ENCODE data around the gene PERM1. TPM values are rescaled to one million over a fixed set of nuclear protein-coding genes. Genes with fewer than 3 reads are reported as not detected.

The PERM1 gene
- total and polyA plus RNA-seq, 2 donors (not counting 1 experiment from before 2014, with no cell fraction given): 0.03 to 0.17 TPM

DNA sequence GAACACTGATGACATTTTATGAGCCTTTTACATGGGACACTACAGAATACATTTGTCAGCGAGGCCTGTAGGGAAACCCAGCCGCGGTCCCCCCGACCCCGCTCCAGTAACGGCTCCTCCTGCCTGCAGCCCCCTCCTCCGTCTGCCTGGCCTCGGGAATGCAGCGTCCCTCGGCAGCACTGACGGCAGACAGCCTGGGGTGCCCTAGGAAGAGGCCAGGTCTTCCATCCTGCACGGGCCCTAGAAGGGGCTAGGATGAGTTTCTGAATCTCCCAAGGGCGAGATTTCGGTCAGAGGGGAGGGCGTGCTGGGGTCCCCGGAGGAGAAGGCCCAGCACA lies 49.8 kb downstream of the PERM1 start:
- Histone ChIP-seq H3K27ac (ENCODE audit: insufficient read depth, low read length) (no peak overlapping the region), H3K4me3 (replicated peaks in 1 of 4; ENCODE audit: control extremely low read depth in 1 of 4, insufficient read depth in 1 of 4, low read depth in 3 of 4, low read length in 4 of 4) (no peak overlapping the region), H3K36me3 (ENCODE audit: control insufficient read depth, insufficient read depth, low read length) (no peaks in the 10 kb centered on the region), H3K27me3 (ENCODE audit: control insufficient read depth, insufficient read depth, low read length) (peaks cover 12% of the 10 kb centered on the region), H2AFZ (ENCODE audit: low read length) (no peak overlapping the region), H3K4me1 (ENCODE audit: control insufficient read depth, extremely low read depth, insufficient read depth, low read length) (no peaks in the 10 kb centered on the region), H3K9me3 (ENCODE audit: control insufficient read depth, insufficient read depth, low read depth, low read length) (no peaks in the 10 kb centered on the region), H4K20me1 (ENCODE audit: control insufficient read depth, extremely low read depth, insufficient read depth, low read length) (no peaks in the 10 kb centered on the region), H3K4me2 (ENCODE audit: extremely low read depth, insufficient read depth, low read length) (no peak overlapping the region), H3K79me2 (ENCODE audit: control insufficient read depth, insufficient read depth, low read length) (no peaks in the 10 kb centered on the region), H3K9ac (ENCODE audit: insufficient read depth, low read length) (no peak overlapping the region)
- TF ChIP-seq CTCF (conservative IDR thresholded peaks at IDR 0.05 in 1 of 2, IDR thresholded peaks at IDR 0.05 in 1 of 2; ENCODE audit: low read depth in 1 of 2, low read length in 2 of 2): no peak
- no peak for TF ChIP-seq EZH2 (IDR thresholded peaks at IDR 0.05; ENCODE audit: low read length, missing control alignments)
- no peak for DNase-seq (ENCODE audit: low read depth in 2 of 2)

GRCh38 chr1:931380-932172 lies 50.3 kb downstream of the PERM1 start:
- Histone ChIP-seq H3K27ac (ENCODE audit: insufficient read depth, low read length) (no peak overlapping the region), H3K4me2 (ENCODE audit: extremely low read depth, insufficient read depth, low read length) (no peak overlapping the region), H3K36me3 (ENCODE audit: control insufficient read depth, insufficient read depth, low read length) (no peaks in the 10 kb centered on the region), H3K9ac (ENCODE audit: insufficient read depth, low read length) (no peak overlapping the region), H3K4me3 (replicated peaks in 1 of 4; ENCODE audit: control extremely low read depth in 1 of 4, insufficient read depth in 1 of 4, low read depth in 3 of 4, low read length in 4 of 4) (no peak overlapping the region), H2AFZ (ENCODE audit: low read length) (no peak overlapping the region), H3K4me1 (ENCODE audit: control insufficient read depth, extremely low read depth, insufficient read depth, low read length) (no peaks in the 10 kb centered on the region), H4K20me1 (ENCODE audit: control insufficient read depth, extremely low read depth, insufficient read depth, low read length) (no peaks in the 10 kb centered on the region), H3K9me3 (ENCODE audit: control insufficient read depth, insufficient read depth, low read depth, low read length) (no peaks in the 10 kb centered on the region), H3K79me2 (ENCODE audit: control insufficient read depth, insufficient read depth, low read length) (no peaks in the 10 kb centered on the region), H3K27me3 (ENCODE audit: control insufficient read depth, insufficient read depth, low read length) (peaks cover 13% of the 10 kb centered on the region)
- DNase-seq (ENCODE audit: low read depth in 2 of 2): no peak
- TF ChIP-seq EZH2 (IDR thresholded peaks at IDR 0.05; ENCODE audit: low read length, missing control alignments): no peak

- peaks cover 22% of the 10 kb centered on the region for H3K27me3 ChIP-seq (ENCODE audit: control insufficient read depth, insufficient read depth, low read length)
- H3K9me3 ChIP-seq (ENCODE audit: control insufficient read depth, insufficient read depth, low read depth, low read length): no peaks in the 10 kb centered on the region
- H3K9ac ChIP-seq (ENCODE audit: insufficient read depth, low read length): no peak overlapping the region
- no peak overlapping the region for H3K4me2 ChIP-seq (ENCODE audit: extremely low read depth, insufficient read depth, low read length)
- H3K36me3 ChIP-seq (ENCODE audit: control insufficient read depth, insufficient read depth, low read length): no peaks in the 10 kb centered on the region
- H2AFZ ChIP-seq (ENCODE audit: low read length): no peak overlapping the region
- no peaks in the 10 kb centered on the region for H3K4me1 ChIP-seq (ENCODE audit: control insufficient read depth, extremely low read depth, insufficient read depth, low read length)
- H4K20me1 ChIP-seq (ENCODE audit: control insufficient read depth, extremely low read depth, insufficient read depth, low read length): no peaks in the 10 kb centered on the region
- no peak for TF ChIP-seq EZH2 (IDR thresholded peaks at IDR 0.05; ENCODE audit: low read length, missing control alignments)
- no peak overlapping the region for H3K27ac ChIP-seq (ENCODE audit: insufficient read depth, low read length)
- H3K79me2 ChIP-seq (ENCODE audit: control insufficient read depth, insufficient read depth, low read length): no peaks in the 10 kb centered on the region
- no peak overlapping the region for H3K4me3 ChIP-seq (replicated peaks in 1 of 4; ENCODE audit: control extremely low read depth in 1 of 4, insufficient read depth in 1 of 4, low read depth in 3 of 4, low read length in 4 of 4)
- no peak for DNase-seq (ENCODE audit: low read depth in 2 of 2)
Observed at GRCh38 chr1:930633-931138, 51.2 kb downstream of the PERM1 start.
